Lower lobe of right lung (tissue), 2 donors: ENCODE results near the gene DHRS13. TPM values are rescaled to one million over a fixed set of nuclear protein-coding genes. Genes with fewer than 3 reads are reported as not detected.
"Not testable (repeated sequence)": the region's sequence is repeated elsewhere in the genome, so short reads cannot be mapped to it uniquely, and the experiment has no call there.

ENCODE experiments used
- ATAC-seq, 2 donors: fragments of 200-7000 bp; cut with Tn5 transposase; one replicate each; pipeline ENCODE4 v1.9.1; 2020 to 2022; ENCODE audit warnings: mild to moderate bottlenecking in 2 of 2, moderate library complexity in 2 of 2
- DNase-seq: peaks from one replicate; pipeline ENCODE4 v3.0.0-alpha.2; 2020
- H3K27ac ChIP-seq: fragments of 200-600 bp; one replicate; pipeline ENCODE4 v1.8.0; 2022
- H3K27me3 ChIP-seq: fragments of 200-600 bp; one replicate; pipeline ENCODE4 v1.8.0; 2022; ENCODE audit warnings: low read depth
- H3K36me3 ChIP-seq: fragments of 200-600 bp; one replicate; pipeline ENCODE4 v1.8.0; 2022; ENCODE audit warnings: mild to moderate bottlenecking
- H3K4me1 ChIP-seq: fragments of 200-600 bp; one replicate; pipeline ENCODE4 v1.8.0; 2022
- H3K4me3 ChIP-seq: fragments of 200-600 bp; one replicate; pipeline ENCODE4 v1.8.0; 2022; ENCODE audit warnings: mild to moderate bottlenecking
- H3K9me3 ChIP-seq: fragments of 200-600 bp; one replicate; pipeline ENCODE4 v1.8.0; 2022
- intact Hi-C: fragments of 100-400 bp; cut with DNase I; formaldehyde crosslinking; loops from one replicate; pipeline ENCODE4 v1.11.0; 2022
- microRNA-seq: library from miRNA; unstranded; fragments of <30 nt; microRNA quantifications from one replicate; pipeline ENCODE4 v1.2.0, GENCODE V29; 2020; ENCODE audit warnings: borderline number of aligned reads
- total RNA-seq: library from RNA; stranded (reverse); fragmentation: NEBNext Ultra II Directional; extraction: Animal tissue kit (Norgen Biotek cat#: 25700); gene quantifications from one replicate; pipeline ENCODE4 v1.2.1, GENCODE V29; 2021
- TF ChIP-seq, protein P1 (sequence below): fragments of 200-600 bp; IDR thresholded peaks from one replicate; pipeline ENCODE4 v1.8.0; 2022; ENCODE audit warnings: antibody characterized with exemption, mild to moderate bottlenecking
- donor health status: DM: no; HTN: yes; CAD: no; lungs with severe emphysema.

The DHRS13 gene
- total RNA-seq, 1 donor from 2014 or later, result 10.6 TPM

DNA sequence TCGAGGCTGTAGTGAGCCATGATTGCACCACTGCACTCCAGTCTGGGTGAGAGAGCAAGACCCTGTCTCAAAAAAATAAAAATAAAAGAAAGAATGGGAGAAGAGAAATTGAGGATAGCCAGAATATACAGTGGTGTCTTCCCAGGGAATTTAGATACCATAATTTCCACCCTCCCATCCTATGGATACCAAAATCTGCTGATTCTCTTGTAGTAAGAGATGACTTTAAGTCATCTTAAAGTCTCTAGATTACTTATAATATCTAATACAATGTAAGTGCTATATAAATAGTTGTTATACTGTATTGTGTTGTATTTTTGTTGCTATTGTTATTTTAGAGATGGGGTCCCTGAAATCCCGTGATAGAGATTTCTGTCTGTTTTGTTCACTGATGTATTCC, 49.6 kb downstream of the DHRS13 start:
- no peak overlapping the region for H3K27ac ChIP-seq
- H3K27me3 ChIP-seq, result no peaks in the 10 kb centered on the region
- H3K4me3 ChIP-seq, result no peak overlapping the region
- ATAC-seq (no peak), DNase-seq (no peak)
- H3K4me1 ChIP-seq, result peaks cover 16% of the 10 kb centered on the region
- no peaks in the 10 kb centered on the region for H3K9me3 ChIP-seq
- peaks cover 22% of the 10 kb centered on the region for H3K36me3 ChIP-seq
- TF ChIP-seq, protein P1, sequence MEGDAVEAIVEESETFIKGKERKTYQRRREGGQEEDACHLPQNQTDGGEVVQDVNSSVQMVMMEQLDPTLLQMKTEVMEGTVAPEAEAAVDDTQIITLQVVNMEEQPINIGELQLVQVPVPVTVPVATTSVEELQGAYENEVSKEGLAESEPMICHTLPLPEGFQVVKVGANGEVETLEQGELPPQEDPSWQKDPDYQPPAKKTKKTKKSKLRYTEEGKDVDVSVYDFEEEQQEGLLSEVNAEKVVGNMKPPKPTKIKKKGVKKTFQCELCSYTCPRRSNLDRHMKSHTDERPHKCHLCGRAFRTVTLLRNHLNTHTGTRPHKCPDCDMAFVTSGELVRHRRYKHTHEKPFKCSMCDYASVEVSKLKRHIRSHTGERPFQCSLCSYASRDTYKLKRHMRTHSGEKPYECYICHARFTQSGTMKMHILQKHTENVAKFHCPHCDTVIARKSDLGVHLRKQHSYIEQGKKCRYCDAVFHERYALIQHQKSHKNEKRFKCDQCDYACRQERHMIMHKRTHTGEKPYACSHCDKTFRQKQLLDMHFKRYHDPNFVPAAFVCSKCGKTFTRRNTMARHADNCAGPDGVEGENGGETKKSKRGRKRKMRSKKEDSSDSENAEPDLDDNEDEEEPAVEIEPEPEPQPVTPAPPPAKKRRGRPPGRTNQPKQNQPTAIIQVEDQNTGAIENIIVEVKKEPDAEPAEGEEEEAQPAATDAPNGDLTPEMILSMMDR, result no peak
- intact Hi-C loops, result no loop called here

- DNase-seq (peak; percentile 10), ATAC-seq (peak; percentile 35 to 41)
- Histone ChIP-seq H3K27ac (no peak overlapping the region), H3K4me1 (peaks cover 4% of the 10 kb centered on the region), H3K4me3 (no peak overlapping the region), H3K36me3 (no peaks in the 10 kb centered on the region), H3K27me3 (no peaks in the 10 kb centered on the region), H3K9me3 (no peaks in the 10 kb centered on the region)
- intact Hi-C loops, result no loop called here
- TF ChIP-seq, protein P1, result no peak
Observed at GRCh38 chr17:28849281-28849680, 53.6 kb downstream of the DHRS13 start.

DNA sequence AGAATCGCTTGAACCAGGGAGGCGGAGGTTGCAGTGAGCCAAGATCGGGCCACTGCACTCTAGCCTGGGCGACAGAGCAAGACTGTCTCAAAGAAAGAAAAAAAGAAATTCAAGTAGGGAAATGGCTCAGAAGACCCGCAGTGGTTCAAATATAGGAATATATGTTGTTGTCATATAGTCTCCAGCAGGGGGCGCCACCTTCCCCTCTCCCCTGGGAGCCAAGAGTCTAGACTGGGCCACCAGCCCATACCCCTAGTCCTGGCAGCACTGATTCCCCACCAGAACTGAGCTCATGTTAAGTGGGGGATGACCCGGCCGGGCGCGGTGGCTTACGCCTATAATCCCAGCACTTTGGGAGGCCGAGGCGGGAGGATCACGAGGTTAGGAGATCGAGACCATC, 54.2 kb downstream of the DHRS13 start:
- DNase-seq, result peak; percentile 77
- H3K27me3 ChIP-seq, H3K9me3 ChIP-seq, H3K4me1 ChIP-seq, H3K36me3 ChIP-seq, H3K27ac ChIP-seq, intact Hi-C loops, H3K4me3 ChIP-seq: not testable (repeated sequence)
- TF ChIP-seq, protein P1, result peak; percentile 49
- ATAC-seq, result peak; percentile 63 to 79

Small RNAs within 50 kb of the gene (microRNA-seq; reads per million reads assigned to microRNA genes)
- gene MIR451B, result not detected

Other genes with a start within 250 kb of the DHRS13 start
- gene SDF2, start 241.2 kb downstream of the DHRS13 start, total RNA-seq, result 48.8 TPM
- gene SUPT6H, start 240.9 kb downstream of the DHRS13 start, total RNA-seq, result 60.3 TPM
- gene PROCA1, start 191.2 kb downstream of the DHRS13 start, total RNA-seq, result 4.4 TPM
- gene RAB34, start 185.2 kb downstream of the DHRS13 start, total RNA-seq, result 62.3 TPM
- 1,156 TPM for gene RPL23A, start 183.1 kb downstream of the DHRS13 start, total RNA-seq
- gene TLCD1, start 176.8 kb downstream of the DHRS13 start, total RNA-seq, result 19.8 TPM
- 11.3 TPM for gene NEK8, start 174.3 kb downstream of the DHRS13 start, total RNA-seq
- 52.8 TPM for gene TRAF4, start 159.1 kb downstream of the DHRS13 start, total RNA-seq
- gene FAM222B, start 60.3 kb downstream of the DHRS13 start, total RNA-seq, result 21.7 TPM
- gene ERAL1, start 48.1 kb downstream of the DHRS13 start, total RNA-seq, result 26.1 TPM
- 170 TPM for gene FLOT2, start 5.3 kb downstream of the DHRS13 start, total RNA-seq
- 36.2 TPM for gene PHF12, start 48.4 kb upstream of the DHRS13 start, total RNA-seq
- gene SEZ6, start 103.0 kb upstream of the DHRS13 start, total RNA-seq, result not detected
- 1.3 TPM for gene PIPOX, start 140.1 kb upstream of the DHRS13 start, total RNA-seq